HFF-Myc (cell line): ENCODE results near the gene ZNF738.
"Not testable (repeated sequence)": the region's sequence is repeated elsewhere in the genome, so short reads cannot be mapped to it uniquely, and the experiment has no call there.

Source experiments
- DNase-seq: peaks from one replicate; pipeline ENCODE4 v3.0.0-alpha.2; 2011; ENCODE audit warnings: low read depth; ENCODE audit errors: extremely low read depth
- H3K4me3 ChIP-seq: replicated peaks from 2 replicates; pipeline ENCODE4 v1.5.1; 2011; ENCODE audit warnings: low read depth, mild to moderate bottlenecking, control low read depth, low read length
- TF ChIP-seq, protein P1 (sequence below): IDR thresholded peaks from 2 replicates; pipeline ENCODE4 v1.5.1; 2012; ENCODE audit warnings: mild to moderate bottlenecking, low read depth, low read length, control low read depth; ENCODE audit errors: missing control alignments

Gene ZNF738

DNA sequence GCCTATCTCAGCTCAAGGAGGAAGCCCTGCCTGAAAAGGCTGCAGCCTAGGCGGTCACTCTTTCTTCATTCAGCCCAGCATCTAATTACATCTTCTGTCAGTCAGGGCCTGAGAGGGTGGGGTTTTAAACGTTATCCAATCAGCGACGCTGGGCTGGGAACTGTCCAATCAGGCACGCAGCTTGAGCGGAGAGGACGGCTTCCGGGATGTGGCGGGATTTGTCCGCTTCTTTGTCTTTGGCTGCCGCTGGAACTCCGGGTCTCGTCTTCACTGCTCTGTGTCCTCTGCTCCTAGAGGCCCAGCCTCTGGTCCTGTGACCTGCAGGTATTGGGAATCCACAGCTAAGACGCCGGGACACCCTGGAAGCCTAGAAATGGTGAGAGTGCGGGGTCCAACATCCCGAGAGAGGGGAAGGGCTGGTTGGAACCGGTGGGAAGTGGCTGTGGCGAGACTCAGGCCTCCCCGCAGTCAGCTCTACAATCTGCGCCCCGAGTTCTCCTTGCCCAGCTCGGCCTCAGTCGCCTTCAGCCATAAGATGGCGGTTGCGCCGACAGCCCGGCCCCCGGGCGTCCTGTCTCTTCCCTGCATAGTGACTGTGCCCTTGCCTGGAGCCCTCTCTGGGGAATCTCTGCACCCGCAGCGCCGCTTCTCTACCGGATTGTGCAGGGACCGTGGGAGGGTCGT, at the start of gene ZNF738:
ZNF738 (plus strand) TSS at position 233 of the 684 bp plus-strand sequence; CDS start at position 374, 141 bp downstream.
- peak within 1 kb of the TSS; percentile 63 for H3K4me3 ChIP-seq
- TF ChIP-seq, protein P1, sequence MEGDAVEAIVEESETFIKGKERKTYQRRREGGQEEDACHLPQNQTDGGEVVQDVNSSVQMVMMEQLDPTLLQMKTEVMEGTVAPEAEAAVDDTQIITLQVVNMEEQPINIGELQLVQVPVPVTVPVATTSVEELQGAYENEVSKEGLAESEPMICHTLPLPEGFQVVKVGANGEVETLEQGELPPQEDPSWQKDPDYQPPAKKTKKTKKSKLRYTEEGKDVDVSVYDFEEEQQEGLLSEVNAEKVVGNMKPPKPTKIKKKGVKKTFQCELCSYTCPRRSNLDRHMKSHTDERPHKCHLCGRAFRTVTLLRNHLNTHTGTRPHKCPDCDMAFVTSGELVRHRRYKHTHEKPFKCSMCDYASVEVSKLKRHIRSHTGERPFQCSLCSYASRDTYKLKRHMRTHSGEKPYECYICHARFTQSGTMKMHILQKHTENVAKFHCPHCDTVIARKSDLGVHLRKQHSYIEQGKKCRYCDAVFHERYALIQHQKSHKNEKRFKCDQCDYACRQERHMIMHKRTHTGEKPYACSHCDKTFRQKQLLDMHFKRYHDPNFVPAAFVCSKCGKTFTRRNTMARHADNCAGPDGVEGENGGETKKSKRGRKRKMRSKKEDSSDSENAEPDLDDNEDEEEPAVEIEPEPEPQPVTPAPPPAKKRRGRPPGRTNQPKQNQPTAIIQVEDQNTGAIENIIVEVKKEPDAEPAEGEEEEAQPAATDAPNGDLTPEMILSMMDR, result no peak
- DNase-seq, result peak; percentile 90

DNA sequence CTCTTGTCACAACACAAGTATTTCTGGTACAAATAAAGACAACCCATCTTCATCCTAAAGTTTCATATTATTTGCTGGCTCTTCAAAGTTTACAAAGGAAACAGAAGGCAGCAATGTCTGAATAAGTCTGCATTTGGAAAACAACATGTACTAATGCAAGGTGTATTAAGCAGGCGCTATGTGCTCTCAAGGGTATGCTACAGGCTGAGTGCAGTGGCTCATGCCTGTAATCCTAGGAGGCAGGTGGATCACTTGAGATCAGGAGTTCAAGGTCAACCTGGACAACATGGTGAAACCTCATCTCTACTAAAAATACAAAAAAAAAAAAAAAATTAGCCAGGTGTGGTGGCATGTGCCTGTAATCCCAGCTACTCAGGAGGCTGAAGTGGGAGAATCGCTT, 46.0 kb upstream of the ZNF738 start:
- H3K4me3 ChIP-seq, result not testable (repeated sequence)

DNA sequence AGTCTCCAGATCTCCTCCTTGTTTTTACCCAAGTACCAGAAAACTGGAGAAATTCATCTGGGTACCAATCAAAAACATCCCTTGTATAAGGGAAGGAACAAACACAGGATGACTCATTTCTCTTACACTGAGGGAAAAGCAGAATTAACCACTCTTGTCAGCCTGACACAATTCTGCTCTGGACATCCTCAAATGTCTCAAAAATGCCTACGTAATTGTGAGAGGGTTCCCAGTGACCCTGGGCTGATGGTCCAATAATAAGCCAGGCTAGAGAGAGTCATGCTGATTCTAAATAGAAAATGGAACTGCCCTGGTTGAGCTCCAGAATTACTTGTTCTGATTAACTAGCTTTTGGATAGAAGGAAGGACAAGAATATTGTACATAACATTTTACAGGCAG, 44.1 kb upstream of the ZNF738 start:
- H3K4me3 ChIP-seq, result no peak overlapping the region
- DNase-seq, result no peak
- TF ChIP-seq, protein P1, result no peak

More for the DNA sequence above, 46.0 kb upstream of the ZNF738 start:
- not testable (repeated sequence) for DNase-seq

DNA sequence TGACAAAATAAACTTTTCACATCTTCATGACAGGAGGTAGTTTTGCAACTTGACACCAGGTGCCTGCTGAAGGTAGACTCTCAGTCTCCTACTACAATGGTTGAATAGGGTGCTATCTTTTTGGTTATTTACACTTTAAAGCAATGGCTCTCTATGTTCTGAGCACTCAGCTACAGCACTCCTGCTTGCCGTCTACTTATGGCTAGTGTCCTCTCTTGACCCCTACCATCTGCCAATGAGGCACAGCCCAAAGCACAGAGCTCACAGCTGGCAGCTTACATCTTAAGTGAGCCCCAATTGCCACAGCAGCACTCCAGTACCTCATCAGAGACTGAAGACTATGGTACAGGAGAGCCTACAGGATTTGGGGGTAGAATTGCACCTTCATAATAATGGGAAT, 41.0 kb upstream of the ZNF738 start:
- TF ChIP-seq, protein P1, result no peak
- DNase-seq, result no peak
- H3K4me3 ChIP-seq, result no peak overlapping the region

DNA sequence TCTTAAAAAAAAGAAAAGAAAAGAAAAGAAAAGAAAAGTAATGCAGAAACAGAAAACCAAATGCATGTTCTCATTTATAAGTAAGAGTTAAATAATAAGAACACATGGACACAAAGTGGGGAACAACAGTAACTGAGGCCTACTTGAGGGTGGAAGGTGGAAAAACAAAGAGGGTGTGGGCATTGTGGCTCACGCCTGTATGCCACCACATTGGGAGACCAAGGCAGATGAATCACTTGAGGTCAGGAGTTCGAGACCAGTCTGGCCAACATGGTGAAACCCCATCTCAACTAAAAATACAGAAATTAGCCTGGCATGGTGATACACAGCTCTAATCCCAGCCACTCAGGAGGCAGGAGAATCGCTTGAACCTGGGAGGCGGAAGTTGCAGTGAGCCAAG, 37.7 kb upstream of the ZNF738 start:
- H3K4me3 ChIP-seq, result no peak overlapping the region
- TF ChIP-seq, protein P1, result no peak
- DNase-seq, result no peak

DNA sequence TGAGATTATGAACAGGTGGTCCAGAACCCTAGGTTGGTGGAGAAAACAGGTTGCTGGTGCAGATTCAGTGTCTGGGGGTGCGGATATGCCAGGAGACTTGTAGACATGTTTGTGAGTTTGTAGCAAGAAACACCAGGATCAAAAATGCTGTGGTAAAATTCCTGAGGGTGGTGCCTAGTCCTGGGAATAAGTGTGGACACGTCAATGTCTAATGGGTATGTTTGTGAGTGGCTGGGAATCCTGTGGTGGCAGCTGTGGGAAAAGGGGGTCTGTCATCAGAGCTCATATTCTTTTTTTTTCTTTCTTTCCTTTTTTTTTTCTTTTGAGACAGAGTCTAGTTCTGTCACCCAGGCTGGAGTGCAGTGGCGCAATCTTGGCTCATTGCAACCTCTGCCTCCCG, 36.8 kb upstream of the ZNF738 start:
- TF ChIP-seq, protein P1, result no peak
- DNase-seq, result no peak
- H3K4me3 ChIP-seq, result no peak overlapping the region

DNA sequence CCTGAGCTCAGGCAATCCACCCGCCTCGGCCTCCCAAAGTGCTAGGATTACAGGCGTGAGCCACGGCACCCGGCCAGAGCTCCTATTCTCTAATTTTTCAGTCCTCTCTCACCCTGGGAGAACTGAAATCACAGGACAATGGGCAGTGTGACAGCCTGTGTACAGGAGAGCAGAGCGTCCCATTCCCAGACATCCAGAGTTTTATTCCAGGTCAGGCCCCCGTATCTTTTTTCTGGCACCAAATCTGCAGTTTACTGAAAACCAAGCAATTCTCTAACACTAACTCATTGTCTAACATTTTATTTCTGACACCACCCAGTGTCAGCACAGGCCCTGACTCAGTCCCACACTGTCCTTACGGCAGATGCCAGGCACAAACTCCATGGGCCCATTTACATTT, 36.3 kb upstream of the ZNF738 start:
- H3K4me3 ChIP-seq, result no peak overlapping the region
- TF ChIP-seq, protein P1, result no peak
- DNase-seq, result no peak
